Liver (tissue), 9 donors: ENCODE results near the gene GRIA3. TPM values are rescaled to one million over a fixed set of nuclear protein-coding genes. Genes with fewer than 3 reads are reported as not detected.

Experiments
- DNase-seq: peaks from one replicate; pipeline ENCODE4 v3.0.0-alpha.2; 2017; ENCODE audit warnings: low spot score
- H3K27ac ChIP-seq, 2 donors: one replicate each; pipeline ENCODE4 v1.7.0; 2013; ENCODE audit warnings: inconsistent platforms in 2 of 2, low read length in 2 of 2, control low read depth in 1 of 2, low read depth in 1 of 2, mild to moderate bottlenecking in 1 of 2
- H3K27me3 ChIP-seq, 4 donors: one replicate each; pipeline versions ENCODE4 v1.6.1 to v1.7.0; 2013; ENCODE audit warnings: low read length in 3 of 4, inconsistent platforms in 1 of 4, mild to moderate bottlenecking in 1 of 4, moderate library complexity in 1 of 4; ENCODE audit not compliant: control insufficient read depth in 4 of 4, insufficient read depth in 4 of 4
- H3K36me3 ChIP-seq, 4 donors: one replicate each; pipeline versions ENCODE4 v1.6.1 to v1.7.0; 2013; ENCODE audit warnings: low read length in 3 of 4, mild to moderate bottlenecking in 3 of 4, low read depth in 1 of 4, moderate library complexity in 1 of 4; ENCODE audit not compliant: control insufficient read depth in 4 of 4, insufficient read depth in 3 of 4
- H3K4me1 ChIP-seq, 4 donors: one replicate each; pipeline versions ENCODE4 v1.6.1 to v1.7.0; 2013; ENCODE audit warnings: low read length in 3 of 4, mild to moderate bottlenecking in 3 of 4, moderate library complexity in 1 of 4; ENCODE audit not compliant: control insufficient read depth in 4 of 4, insufficient read depth in 4 of 4
- H3K4me3 ChIP-seq, 3 donors: one replicate each; pipeline versions ENCODE4 v1.6.1 to v1.7.0; 2013; ENCODE audit warnings: low read length in 3 of 3, control low read depth in 1 of 3, low read depth in 1 of 3, mild to moderate bottlenecking in 1 of 3
- H3K9ac ChIP-seq, 2 donors: one replicate each; pipeline ENCODE4 v1.7.0; 2013; ENCODE audit warnings: low read length in 2 of 2, mild to moderate bottlenecking in 2 of 2, moderate library complexity in 2 of 2, control low read depth in 1 of 2, low read depth in 1 of 2
- H3K9me3 ChIP-seq, 4 donors: one replicate each; pipeline versions ENCODE4 v1.6.1 to v1.7.0; 2013; ENCODE audit warnings: low read length in 3 of 4; ENCODE audit not compliant: control insufficient read depth in 4 of 4
- FOXA1 ChIP-seq: IDR thresholded peaks from 2 replicates; pipeline ENCODE4 v1.6.1; 2016; ENCODE audit warnings: antibody characterized with exemption
- GABPA ChIP-seq, 2 donors: IDR thresholded peaks in 1 of 2; conservative IDR thresholded peaks in 1 of 2; 2 replicates each; pipeline ENCODE4 v1.6.1; 2016; ENCODE audit warnings: antibody characterized with exemption in 2 of 2, mild to moderate bottlenecking in 1 of 2, moderate library complexity in 1 of 2
- HNF4A ChIP-seq, 2 donors: conservative IDR thresholded peaks; 2 replicates each; pipeline ENCODE4 v1.6.1; 2016; ENCODE audit warnings: antibody characterized with exemption in 2 of 2, mild to moderate bottlenecking in 2 of 2
- HNF4G ChIP-seq: IDR thresholded peaks from 2 replicates; pipeline ENCODE4 v1.6.1; 2016; ENCODE audit warnings: antibody characterized with exemption
- JUND ChIP-seq, 2 donors: IDR thresholded peaks; 2 replicates each; pipeline ENCODE4 v1.6.1; 2016; ENCODE audit warnings: antibody characterized with exemption in 2 of 2
- RAD21 ChIP-seq, 2 donors: IDR thresholded peaks; 2 replicates each; pipeline ENCODE4 v1.6.1; 2016; ENCODE audit warnings: antibody characterized with exemption in 2 of 2, mild to moderate bottlenecking in 2 of 2
- RXRA ChIP-seq, 2 donors: IDR thresholded peaks; 2 replicates each; pipeline ENCODE4 v1.6.1; 2017 to 2018; ENCODE audit warnings: antibody characterized with exemption in 2 of 2, mild to moderate bottlenecking in 1 of 2
- TAF1 ChIP-seq: conservative IDR thresholded peaks from 2 replicates; pipeline ENCODE4 v1.6.1; 2016; ENCODE audit warnings: antibody characterized with exemption, mild to moderate bottlenecking
- YY1 ChIP-seq: IDR thresholded peaks from 2 replicates; pipeline ENCODE4 v1.6.1; 2016; ENCODE audit warnings: antibody characterized with exemption, mild to moderate bottlenecking
- WGBS: extraction: QIAGEN DNeasy Blood & Tissue Kit; methylation state at CpG from one replicate; pipeline ENCODE4 v1.1.7; 2013; 5-methylcytosine and 5-hydroxymethylcytosine counted together
- polyA plus RNA-seq, 2 donors: library from polyadenylated mRNA; stranded (reverse) in 1 of 2; unstranded in 1 of 2; fragments of 200-250 nt in 1 of 2; fragments of >200 nt in 1 of 2; fragmentation: Nextera tagmentation in 1 of 2; extraction: Ambion mirVana in 1 of 2; gene quantifications; one replicate each; pipeline versions ENCODE4 v1.2.1 to v1.2.3, GENCODE V29; 2013 to 2015
- total RNA-seq, 2 donors: library from RNA; depleted of rRNA; stranded (reverse); fragments of >200 nt; gene quantifications; one replicate each; pipeline ENCODE4 v1.2.3, GENCODE V29; 2014
- TF ChIP-seq, protein P1 (sequence below): IDR thresholded peaks from 2 replicates; pipeline ENCODE4 v1.6.1; 2016; ENCODE audit warnings: antibody characterized with exemption
- TF ChIP-seq, protein P2 (sequence below): fragments of 150-350 bp; IDR thresholded peaks from 2 replicates; pipeline ENCODE4 v1.5.1; 2017; ENCODE audit warnings: improper control_type of control experiment, low read depth, low read length; ENCODE audit not compliant: missing input control
- TF ChIP-seq, protein P3 (sequence below): IDR thresholded peaks from 2 replicates; pipeline ENCODE4 v1.6.1; 2016; ENCODE audit warnings: antibody characterized with exemption, mild to moderate bottlenecking
- TF ChIP-seq, protein P4 (sequence below): IDR thresholded peaks from 2 replicates; pipeline ENCODE4 v1.6.1; 2016; ENCODE audit warnings: antibody characterized with exemption
- TF ChIP-seq, protein P5 (sequence below): IDR thresholded peaks from 2 replicates; pipeline ENCODE4 v1.6.1; 2016; ENCODE audit warnings: antibody characterized with exemption
- donor health status: healthy.
- donor health status: healthy.
- donor health status: healthy.
- donor health status: healthy.
- donor health status: healthy.

The GRIA3 gene
- total and polyA plus RNA-seq, 4 donors = 1.5 to 3.4 (median 2.9) TPM

DNA sequence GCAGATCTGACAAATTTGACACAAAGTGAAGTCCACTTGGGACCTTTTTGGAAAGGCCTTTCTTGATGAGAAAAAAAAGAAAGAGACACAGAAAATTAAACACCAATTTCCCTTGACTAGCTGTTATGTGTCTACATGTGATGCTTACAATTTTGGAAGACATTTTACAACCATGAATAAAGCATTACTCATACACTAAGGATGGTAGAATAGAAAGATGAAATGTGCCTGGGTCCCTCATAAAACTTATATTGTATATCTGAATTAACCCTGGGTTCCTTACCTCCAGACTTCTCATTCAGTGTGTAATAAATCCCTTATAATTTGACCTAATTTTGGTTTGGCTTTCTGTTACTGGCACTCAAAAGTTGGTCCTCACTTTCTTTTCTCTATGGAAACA lies 16.5 kb upstream of the GRIA3 start (continued):
- TF ChIP-seq, protein P1, sequence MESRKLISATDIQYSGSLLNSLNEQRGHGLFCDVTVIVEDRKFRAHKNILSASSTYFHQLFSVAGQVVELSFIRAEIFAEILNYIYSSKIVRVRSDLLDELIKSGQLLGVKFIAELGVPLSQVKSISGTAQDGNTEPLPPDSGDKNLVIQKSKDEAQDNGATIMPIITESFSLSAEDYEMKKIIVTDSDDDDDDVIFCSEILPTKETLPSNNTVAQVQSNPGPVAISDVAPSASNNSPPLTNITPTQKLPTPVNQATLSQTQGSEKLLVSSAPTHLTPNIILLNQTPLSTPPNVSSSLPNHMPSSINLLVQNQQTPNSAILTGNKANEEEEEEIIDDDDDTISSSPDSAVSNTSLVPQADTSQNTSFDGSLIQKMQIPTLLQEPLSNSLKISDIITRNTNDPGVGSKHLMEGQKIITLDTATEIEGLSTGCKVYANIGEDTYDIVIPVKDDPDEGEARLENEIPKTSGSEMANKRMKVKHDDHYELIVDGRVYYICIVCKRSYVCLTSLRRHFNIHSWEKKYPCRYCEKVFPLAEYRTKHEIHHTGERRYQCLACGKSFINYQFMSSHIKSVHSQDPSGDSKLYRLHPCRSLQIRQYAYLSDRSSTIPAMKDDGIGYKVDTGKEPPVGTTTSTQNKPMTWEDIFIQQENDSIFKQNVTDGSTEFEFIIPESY = no peak
- TF ChIP-seq, protein P2, sequence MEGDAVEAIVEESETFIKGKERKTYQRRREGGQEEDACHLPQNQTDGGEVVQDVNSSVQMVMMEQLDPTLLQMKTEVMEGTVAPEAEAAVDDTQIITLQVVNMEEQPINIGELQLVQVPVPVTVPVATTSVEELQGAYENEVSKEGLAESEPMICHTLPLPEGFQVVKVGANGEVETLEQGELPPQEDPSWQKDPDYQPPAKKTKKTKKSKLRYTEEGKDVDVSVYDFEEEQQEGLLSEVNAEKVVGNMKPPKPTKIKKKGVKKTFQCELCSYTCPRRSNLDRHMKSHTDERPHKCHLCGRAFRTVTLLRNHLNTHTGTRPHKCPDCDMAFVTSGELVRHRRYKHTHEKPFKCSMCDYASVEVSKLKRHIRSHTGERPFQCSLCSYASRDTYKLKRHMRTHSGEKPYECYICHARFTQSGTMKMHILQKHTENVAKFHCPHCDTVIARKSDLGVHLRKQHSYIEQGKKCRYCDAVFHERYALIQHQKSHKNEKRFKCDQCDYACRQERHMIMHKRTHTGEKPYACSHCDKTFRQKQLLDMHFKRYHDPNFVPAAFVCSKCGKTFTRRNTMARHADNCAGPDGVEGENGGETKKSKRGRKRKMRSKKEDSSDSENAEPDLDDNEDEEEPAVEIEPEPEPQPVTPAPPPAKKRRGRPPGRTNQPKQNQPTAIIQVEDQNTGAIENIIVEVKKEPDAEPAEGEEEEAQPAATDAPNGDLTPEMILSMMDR = no peak

DNA sequence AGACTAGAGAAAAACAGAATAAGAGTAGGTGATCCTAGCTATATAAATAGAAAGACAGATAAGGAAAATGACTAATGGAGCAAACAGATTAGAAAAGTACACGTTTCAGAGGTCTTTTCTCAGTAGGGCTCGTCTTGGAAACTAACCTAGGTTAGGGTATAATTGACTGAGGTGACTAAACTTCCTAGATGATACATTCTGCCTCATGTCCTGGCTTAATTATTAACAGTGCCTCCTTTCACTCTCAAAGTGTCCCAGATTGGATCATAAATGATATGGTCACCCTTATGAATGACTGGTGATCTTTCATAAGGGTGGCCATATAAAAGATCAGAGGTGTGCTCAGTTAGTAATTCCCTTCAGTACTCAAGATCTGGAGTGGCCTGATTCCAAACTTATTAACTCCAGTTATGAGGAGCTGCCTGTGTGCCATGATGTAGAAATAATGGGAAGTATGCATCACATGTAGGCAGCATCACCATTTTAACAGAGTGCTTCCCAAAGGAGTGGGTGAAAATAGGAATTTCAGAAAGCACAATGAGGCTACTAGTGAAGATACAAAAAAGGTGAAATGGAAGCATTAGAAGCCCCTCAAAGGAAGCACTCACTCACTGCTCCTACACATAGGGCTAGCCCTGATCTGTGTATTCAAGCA lies 14.7 kb upstream of the GRIA3 start:
- 17% methylated on average over 2 of the region's 2 CpGs for WGBS
- no peak overlapping the region for H3K27ac ChIP-seq
- H3K27me3 ChIP-seq = no peaks in the 10 kb centered on the region
- H3K36me3 ChIP-seq = no peaks in the 10 kb centered on the region
- no peaks in the 10 kb centered on the region for H3K9me3 ChIP-seq
- no peaks in the 10 kb centered on the region for H3K4me1 ChIP-seq
- H3K9ac ChIP-seq = no peak overlapping the region
- no peak overlapping the region for H3K4me3 ChIP-seq
- DNase-seq = no peak
- TF ChIP-seq HNF4G (no peak), RXRA (IDR thresholded peaks at IDR 0.05) (no peak), GABPA (IDR thresholded peaks at IDR 0.05 in 1 of 2, conservative IDR thresholded peaks at IDR 0.05 in 1 of 2) (no peak), TAF1 (no peak), RAD21 (IDR thresholded peaks at IDR 0.05) (no peak), JUND (IDR thresholded peaks at IDR 0.05) (no peak), YY1 (no peak), FOXA1 (no peak)
- TF ChIP-seq, protein P3, sequence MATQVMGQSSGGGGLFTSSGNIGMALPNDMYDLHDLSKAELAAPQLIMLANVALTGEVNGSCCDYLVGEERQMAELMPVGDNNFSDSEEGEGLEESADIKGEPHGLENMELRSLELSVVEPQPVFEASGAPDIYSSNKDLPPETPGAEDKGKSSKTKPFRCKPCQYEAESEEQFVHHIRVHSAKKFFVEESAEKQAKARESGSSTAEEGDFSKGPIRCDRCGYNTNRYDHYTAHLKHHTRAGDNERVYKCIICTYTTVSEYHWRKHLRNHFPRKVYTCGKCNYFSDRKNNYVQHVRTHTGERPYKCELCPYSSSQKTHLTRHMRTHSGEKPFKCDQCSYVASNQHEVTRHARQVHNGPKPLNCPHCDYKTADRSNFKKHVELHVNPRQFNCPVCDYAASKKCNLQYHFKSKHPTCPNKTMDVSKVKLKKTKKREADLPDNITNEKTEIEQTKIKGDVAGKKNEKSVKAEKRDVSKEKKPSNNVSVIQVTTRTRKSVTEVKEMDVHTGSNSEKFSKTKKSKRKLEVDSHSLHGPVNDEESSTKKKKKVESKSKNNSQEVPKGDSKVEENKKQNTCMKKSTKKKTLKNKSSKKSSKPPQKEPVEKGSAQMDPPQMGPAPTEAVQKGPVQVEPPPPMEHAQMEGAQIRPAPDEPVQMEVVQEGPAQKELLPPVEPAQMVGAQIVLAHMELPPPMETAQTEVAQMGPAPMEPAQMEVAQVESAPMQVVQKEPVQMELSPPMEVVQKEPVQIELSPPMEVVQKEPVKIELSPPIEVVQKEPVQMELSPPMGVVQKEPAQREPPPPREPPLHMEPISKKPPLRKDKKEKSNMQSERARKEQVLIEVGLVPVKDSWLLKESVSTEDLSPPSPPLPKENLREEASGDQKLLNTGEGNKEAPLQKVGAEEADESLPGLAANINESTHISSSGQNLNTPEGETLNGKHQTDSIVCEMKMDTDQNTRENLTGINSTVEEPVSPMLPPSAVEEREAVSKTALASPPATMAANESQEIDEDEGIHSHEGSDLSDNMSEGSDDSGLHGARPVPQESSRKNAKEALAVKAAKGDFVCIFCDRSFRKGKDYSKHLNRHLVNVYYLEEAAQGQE = no peak
- TF ChIP-seq, protein P4, sequence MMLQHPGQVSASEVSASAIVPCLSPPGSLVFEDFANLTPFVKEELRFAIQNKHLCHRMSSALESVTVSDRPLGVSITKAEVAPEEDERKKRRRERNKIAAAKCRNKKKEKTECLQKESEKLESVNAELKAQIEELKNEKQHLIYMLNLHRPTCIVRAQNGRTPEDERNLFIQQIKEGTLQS = no peak

DNA sequence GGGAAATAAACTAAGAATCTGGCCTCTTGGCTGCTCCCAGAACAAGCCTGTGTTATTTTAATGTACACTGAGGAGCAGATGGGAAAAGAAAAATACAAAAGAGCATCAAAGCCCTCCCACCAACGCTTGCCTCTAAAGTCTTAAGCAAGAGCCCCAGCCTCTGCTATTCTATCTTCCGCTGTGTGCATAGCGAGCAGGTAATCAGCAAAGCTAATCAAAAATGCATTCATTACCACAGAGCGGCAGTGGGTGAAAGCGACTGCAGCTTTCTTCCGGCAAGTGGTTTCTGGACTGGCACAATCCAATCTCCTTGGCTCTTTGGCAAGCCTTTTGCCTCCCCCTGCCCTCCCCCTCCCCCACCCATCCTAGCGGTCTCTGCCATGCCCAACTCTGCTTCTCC lies 13.5 kb upstream of the GRIA3 start:
- no peak for DNase-seq
- WGBS = 95% methylated on average over 7 of the region's 7 CpGs
- no peak for TF ChIP-seq HNF4G
- TF ChIP-seq, protein P1 = no peak
- no peak for TF ChIP-seq RAD21 (IDR thresholded peaks at IDR 0.05)
- TF ChIP-seq, protein P5, sequence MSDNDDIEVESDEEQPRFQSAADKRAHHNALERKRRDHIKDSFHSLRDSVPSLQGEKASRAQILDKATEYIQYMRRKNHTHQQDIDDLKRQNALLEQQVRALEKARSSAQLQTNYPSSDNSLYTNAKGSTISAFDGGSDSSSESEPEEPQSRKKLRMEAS = no peak
- TF ChIP-seq FOXA1 = no peak
- TF ChIP-seq HNF4A (conservative IDR thresholded peaks at IDR 0.05) = no peak
- no peak for TF ChIP-seq TAF1
- TF ChIP-seq YY1 = no peak
- TF ChIP-seq, protein P4 = no peak
- TF ChIP-seq, protein P3 = no peak

More for the DNA sequence above, 13.5 kb upstream of the GRIA3 start:
- H3K9me3 ChIP-seq = no peaks in the 10 kb centered on the region
- H3K4me3 ChIP-seq = no peak overlapping the region
- H3K4me1 ChIP-seq = no peaks in the 10 kb centered on the region
- H3K36me3 ChIP-seq = no peaks in the 10 kb centered on the region
- H3K9ac ChIP-seq = no peak overlapping the region
- H3K27me3 ChIP-seq = no peaks in the 10 kb centered on the region
- H3K27ac ChIP-seq = no peak overlapping the region
